ENCODE measurements around the gene KCNH1. TPM values are rescaled to one million over a fixed set of nuclear protein-coding genes. Genes with fewer than 3 reads are reported as not detected.
"Not testable (repeated sequence)": the region's sequence is repeated elsewhere in the genome, so short reads cannot be mapped to it uniquely, and the experiment has no call there.

KCNH1 gene
- total RNA-seq, 1 donor from 2014 or later: 2.5 TPM

DNA sequence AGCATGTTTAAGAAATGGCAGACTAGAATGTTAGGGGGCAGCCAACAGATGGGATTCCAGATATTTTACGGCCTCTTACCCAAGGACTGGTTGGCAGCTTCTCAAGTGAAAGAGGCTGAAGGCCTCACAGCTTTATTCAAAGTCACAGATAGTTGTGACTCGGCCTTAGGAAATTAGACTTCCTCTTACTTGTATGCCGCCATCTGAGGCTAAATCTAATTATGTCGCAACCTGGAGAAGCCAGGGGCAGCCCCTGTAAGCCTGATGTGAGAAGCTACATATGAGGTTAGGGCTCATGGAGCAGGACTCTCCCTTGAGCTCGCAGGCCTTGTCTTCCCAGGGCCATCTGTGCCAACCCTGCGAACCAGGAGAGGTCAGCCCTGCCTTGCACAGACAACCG, 452.8 kb downstream of the KCNH1 start:
- peak; percentile 30 for DNase-seq

DNA sequence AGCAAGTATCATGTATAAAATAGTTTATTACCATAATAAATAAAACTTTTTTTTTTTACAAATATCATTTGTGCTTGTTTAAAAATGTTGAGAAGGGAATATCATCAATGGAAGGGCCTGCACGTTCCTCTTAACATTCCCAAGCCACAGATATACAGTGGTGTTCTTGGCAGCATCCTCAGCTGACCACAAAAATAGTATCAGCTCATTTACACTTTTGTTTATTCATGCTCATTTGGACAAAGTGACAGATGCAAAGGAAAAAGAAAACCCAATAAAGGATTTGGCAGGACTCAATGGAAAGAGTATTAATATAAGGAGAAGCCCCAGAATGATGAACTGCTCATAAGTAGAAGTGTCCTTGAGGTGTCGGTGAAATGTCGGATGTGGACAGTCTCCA, 455.6 kb downstream of the KCNH1 start:
- DNase-seq: no peak

DNA sequence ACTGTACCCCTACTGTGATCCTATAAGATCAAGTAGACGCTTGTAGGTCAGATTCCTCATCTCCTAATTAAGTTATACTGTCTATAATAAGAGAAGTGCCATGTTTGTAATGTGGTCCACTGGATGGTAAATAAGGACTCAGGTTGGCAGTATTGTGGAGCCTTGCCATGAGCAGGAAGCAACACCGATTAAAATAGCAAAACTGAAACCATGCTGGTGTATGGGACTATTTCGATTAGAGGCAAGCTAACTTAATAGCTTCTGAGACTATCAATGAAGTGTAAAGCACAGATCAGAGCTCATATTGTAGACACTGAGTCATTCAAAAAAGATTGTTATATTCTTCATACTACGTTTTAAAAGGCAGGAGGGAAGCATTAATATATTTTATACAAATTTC, 456.4 kb downstream of the KCNH1 start:
- no peak for DNase-seq

DNA sequence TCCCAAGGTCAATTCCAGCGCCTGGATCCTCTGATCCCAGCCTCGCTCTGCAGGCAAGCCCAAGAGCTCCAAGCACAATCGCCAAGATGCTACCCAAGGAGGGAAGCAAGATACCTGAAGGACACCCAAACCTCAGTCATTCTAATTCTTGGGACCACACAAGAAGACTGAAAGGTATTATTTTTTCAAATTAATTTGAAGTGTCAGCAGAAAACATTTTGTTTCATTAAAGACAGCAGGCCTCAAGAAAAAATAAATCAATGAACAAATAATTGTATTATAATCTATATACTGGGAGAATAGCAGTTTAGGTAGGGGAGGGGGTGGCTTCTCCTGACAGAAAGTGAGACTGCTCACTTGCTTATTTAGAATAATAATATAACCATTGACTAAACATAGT, 457.4 kb downstream of the KCNH1 start:
- no peak for DNase-seq

DNA sequence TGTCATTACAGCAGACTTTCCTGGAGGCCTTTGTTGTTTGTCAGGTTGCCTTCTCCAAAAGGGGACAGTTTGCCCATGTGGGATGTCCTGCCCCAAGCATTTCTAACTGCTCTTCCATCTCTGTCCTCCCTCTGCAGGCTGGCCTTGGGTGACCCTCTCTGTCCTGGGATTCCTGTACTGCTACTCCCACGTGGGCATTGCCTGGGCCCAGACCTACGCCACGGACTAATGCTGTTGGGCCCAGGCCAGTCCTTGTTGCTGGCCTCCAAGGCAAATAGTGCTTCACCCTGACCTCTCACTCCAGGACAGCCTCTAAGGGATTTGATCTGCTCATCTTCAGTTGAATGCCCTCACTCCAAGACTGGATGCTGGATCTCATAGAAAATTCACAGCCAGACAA, 459.8 kb downstream of the KCNH1 start:
- DNase-seq: no peak

DNA sequence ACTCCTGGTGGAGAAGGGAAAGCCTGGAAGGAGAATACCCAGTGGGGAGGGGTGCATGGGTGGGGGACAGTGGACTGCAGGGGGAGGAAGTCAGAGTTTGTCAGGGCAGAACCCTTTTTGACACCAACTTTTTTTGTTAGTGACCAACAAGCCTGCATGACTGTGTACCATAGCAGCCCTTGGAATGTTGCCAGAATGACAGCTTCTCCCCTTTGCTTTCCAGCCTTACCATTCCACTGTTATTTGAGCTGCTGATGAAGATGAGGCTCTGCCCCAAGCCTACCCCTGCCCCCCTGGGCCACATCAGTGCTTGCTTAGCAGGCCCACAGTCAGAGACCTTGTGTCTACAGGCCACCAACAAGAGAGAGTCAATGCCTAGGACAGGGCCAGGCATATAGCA, 464.0 kb downstream of the KCNH1 start:
- peak; percentile 43 for DNase-seq

DNA sequence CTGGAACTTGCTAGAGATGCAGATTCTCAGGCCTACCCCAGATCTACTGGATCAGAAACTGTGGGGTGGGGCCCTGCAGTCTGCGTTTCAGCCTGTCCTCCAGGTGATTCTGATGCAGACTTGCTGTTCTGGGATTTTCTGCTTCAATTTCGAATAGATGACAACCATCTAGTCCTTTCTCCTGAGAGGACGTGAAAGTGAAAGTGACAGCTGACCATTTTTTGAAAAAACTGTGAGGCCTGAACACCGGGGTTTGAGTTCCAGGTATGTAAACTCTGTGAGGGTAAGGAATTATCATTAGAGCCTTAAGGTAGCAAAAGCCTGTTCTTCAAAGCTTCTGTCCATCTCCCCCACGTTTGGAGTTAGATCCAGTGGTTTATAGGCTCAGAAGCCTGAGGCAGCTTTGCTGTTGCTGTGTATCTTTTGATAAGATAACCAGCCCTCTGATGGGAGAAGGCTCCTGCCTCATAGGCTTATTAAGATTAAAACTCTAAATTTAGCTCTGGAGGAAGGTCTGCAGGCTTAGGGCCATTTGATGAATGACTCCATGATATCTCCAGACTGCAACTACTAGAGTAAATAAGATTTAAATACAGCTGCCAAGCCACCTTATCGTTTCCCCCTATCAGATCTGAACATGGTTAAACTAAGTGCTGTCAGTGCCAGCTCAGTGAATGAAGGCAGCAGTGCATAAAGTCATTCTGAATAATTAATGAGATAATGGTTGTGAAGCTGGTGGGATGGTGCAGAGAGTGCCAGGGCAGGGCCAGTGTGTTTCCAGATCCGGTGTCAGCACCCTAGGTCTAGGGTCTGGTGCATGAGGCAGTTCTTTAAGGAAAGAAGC, 470.0 kb downstream of the KCNH1 start:
- no peak for DNase-seq

DNA sequence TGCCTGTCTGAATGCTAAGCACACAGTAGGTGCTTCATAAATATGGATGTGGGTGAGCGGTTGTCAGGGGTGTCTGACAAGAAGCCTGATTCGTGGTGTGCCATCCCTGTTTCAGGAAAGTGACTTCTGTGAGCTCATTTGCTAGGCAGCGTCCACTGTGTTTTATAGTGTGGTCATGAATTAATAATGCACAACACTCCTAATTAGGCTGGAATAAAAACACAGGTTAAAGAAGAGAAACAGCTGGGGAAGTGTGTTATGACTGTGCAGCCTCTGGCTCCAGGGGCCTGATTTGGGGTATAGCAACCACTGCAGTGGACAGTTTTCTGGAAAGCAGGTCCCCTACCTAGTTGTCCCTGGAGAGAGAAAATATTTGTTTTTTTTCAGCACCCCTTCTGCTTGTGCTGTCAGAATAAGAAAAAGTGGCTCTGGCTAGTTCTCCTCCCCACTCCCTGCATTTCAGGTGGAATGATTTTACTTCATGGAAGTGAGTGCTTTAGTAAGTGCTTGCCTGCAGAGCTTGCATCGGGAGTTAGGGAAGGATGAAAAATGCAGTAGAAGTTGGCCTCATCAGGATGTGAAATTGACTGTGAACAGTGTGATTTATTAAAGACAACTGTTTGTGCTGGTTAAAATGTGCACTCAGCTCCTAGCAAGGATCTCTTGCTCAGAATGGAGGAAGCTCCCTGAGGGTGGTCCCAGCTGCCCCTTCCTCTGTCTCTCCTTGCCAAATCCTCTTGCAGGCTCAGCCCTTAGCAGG, 471.5 kb downstream of the KCNH1 start:
- no peak for DNase-seq

DNA sequence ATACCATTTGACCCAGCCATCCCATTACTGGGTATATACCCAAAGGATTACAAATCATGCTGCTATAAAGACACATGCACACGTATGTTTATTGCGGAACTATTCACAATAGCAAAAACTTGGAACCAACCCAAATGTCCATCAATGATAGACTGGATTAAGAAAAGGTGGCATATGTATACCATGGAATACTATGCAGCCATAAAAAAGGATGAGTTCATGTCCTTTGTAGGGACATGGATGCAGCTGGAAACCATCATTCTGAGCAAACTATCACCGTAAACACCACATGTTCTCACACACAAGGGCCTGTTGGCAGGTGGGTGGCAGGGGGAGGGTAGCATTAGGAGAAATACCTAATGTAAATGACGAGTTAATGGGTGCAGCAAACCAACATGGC, 472.4 kb downstream of the KCNH1 start:
- not testable (repeated sequence) for DNase-seq

DNA sequence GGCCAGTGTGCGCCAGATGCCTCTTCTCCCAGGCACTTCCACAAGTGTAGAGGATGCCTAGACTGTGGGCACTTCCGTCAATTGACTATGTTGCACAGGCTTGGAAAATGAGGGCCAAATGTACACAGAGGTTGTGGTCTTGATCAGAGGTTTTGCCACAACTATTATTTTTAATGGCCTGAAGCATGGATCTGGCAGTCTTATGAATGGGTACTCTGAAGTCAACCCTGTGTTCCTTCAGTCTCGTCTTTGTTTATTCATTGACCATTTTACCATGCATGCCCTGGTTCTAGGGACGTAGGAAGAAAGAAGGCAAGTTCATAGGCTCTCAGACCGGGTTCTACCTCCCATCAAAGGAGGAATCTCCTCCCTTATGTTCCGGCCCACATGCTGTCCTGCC, 476.1 kb downstream of the KCNH1 start:
- DNase-seq: no peak

DNA sequence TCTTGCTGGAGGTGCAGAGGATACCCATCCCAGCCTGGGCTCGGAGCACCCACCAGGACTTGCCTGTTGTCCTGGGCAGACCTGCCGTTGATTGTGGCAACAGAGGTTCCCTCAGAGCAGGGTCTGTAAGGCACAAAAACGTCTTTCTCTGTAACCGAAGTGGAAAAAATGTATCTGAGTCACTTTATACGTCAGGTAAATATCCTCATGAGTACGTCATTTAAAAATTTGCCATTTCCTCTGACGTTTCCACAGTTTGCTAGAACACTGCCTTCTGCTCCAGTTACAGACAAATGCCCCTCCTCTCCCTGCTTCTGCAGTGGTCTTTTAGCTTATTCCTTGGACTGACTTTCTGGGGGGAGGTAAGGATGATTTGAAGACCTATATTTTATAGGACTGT, 478.4 kb downstream of the KCNH1 start:
- DNase-seq: no peak

DNA sequence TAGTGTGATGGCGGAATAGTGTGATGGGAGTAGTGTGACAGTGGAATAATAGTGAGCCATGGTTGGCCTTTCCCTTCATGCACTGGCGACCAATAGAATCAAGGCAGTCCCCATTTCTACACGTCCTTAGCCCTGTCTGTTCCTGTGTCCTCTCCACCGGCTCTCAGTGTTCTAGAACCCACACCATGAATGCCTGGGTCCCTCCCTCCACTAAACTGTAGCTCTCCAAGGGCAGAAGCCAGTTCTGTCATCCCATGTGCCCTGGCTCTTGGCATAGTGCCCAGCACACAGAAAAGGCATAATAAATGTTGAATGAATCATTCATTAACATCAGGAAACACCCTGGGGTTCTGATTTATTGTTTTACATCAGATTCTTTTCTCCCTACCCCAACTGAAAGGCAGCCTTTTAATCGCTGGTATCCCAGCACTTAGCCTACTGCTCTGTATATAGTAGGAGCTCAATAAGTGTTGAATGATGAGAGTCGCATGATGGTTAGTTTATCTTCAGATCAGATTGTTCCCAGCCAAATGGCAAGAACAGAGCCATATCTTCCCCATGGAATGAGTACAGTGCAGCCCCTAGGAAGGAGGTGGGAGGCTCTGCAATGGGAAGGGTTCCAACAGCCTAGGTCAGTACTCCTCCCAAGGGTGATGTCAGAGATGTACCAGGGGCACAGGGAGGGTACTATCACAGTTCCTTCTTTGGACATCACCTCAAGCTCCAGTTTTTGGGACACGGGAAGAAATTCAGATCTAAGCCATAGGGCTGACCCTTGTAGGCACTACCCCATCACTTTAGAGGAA, 479.6 kb downstream of the KCNH1 start:
- no peak for DNase-seq

DNA sequence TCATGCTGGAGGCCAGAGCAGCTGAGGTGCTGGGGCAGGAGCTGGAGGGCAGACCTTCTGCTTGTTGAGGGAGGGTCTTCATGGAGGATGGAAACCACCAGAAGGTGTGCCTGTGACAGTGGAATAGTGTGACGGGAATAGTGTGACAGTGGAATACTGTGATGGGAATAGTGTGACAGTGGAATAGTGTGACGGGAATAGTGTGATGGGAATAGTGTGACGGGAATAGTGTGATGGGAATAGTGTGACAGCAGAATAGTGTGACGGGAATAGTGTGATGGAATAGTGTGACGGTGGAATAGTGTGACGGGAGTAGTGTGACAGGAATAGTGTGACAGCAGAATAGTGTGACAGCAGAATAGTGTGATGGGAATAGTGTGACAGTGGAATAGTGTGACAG, 480.2 kb downstream of the KCNH1 start:
- no peak for DNase-seq

DNA sequence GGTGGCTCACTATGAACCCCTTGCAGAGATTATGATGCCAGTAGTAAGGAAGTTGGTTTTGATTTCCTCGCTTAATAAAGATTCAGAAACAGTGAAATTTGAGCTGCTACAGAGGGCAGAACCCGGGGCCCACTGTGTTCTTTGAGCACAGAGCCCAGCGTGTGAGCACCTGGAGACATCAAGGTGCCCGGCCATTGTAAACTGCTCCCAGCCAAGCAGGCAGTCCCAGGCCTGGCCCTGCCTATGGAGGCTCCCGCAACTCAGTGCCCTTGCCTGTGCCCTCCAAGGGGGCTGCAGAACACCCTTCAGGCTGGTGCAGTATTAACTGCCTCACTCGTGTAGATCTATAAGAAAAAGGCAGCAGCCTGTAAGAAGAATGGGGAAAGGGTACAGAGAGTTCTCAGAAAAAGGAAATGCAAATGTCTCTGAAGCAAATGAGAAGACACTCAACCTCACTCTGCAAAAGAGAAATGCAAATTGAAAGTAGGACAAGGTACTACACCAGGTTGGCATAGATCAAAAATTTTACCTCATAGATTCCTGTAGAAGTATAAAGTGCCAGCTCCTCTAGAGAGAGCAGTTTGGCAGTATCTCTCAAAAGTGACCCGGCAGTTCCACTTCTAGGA, 481.5 kb downstream of the KCNH1 start:
- no peak for DNase-seq

DNA sequence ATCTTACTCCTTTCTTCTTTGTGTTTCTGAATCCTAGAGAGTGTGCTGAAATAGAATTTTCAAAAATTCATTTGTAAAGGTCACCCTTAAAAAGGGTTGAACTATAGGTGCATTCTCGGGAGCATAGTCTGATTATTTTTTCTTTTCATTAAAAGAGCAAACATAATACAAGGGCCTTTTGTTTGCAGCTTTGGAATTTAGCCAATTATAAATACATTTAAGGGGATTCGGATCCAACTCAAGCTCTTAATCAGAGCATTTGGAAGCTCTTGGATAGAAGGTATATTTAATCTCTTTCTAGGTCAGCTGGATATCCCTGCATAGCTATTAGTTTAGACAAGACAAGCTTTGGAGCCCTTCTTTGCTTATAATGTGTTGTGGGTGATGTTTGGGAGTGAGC, 483.5 kb downstream of the KCNH1 start:
- no peak for DNase-seq

DNA sequence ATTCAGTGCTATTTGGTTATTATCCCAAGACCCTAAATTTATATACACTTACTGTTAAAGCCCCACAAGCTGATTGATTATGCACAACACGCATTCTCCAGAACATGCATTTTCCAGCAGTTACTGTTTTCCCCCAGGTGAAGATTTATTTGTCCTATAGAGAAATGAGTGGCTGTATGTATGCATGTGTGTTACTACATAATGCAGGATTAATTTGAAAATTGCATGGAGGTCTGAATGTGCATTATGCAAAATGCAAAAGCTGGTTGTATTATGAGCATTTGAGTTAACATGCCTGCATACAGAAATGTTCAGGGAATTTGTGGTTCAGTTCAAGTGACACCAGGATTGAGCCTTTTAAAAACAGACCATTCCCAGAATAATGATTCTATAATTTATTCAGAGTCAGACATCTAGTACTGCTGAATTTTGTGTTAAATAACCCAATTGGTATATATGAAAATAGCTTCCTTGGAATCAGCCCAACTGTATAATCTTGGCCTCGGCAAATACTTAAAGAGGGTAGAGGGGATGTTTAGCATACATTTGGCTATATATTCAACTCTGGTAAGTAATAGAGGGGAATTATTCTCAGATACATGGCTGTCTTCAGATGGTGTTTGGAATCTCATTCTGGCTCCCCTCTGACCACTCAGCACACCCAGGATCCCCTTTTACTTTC, 485.2 kb downstream of the KCNH1 start:
- no peak for DNase-seq

DNA sequence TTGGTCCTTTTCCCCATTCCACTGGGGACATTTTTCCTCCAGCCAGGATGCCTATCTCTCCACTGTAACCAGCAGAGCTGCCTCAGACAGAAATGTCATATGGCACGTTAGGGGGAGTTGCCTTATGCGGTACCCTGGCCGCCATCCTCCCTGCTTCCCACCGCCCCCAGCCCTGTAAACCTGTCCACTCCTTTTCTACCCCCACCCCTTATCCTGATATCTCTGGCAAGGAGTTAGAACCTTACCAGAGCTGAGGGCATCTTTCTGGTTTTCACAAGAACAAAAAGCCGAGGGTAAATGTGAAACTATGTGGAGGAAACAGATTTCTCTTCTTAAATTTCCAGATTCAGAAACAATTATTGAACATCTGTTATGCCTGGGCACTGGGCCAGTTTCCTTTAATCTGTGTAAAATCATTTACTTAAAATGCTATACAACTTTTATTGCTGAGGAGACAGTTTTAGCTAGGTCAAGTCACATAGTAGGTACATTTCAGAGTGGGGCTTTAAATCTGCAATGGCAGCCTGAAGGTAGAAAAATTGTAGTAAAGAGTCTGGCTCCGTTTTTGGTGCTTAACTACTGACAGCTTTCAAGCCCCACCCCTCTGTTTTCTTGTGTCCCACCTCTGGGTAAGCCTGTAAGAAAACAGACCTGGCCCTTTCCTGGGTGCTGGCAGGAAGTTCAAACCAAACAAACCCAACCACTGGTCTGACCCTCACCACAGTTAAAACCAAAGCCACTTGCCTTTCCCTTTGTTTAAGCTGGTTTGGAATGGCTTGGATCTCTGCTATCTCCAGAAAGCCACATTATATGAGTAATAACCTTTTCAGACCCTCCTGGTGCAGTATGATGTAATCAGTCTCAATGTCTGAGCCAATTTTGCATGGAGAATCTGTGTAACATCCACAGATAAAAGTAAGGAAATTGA, 486.3 kb downstream of the KCNH1 start:
- DNase-seq: peak; percentile 59

DNA sequence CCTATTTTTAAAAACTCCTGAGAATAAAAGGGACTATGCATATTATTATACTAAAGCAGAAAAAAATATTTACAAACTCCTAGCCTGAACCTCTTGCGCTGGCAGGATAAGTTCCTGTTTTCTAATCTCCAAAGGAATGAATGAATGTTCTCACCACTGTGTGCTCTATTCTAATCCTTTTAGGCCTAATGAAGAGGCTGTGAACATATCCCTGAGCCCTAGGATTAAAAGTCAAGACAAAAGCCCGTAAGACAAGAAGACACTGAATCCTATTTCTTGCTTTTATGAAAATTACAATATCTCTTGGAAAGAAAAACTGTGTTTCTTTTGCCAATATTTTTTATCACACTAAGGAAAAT, 487.7 kb downstream of the KCNH1 start:
- DNase-seq: peak; percentile 28

DNA sequence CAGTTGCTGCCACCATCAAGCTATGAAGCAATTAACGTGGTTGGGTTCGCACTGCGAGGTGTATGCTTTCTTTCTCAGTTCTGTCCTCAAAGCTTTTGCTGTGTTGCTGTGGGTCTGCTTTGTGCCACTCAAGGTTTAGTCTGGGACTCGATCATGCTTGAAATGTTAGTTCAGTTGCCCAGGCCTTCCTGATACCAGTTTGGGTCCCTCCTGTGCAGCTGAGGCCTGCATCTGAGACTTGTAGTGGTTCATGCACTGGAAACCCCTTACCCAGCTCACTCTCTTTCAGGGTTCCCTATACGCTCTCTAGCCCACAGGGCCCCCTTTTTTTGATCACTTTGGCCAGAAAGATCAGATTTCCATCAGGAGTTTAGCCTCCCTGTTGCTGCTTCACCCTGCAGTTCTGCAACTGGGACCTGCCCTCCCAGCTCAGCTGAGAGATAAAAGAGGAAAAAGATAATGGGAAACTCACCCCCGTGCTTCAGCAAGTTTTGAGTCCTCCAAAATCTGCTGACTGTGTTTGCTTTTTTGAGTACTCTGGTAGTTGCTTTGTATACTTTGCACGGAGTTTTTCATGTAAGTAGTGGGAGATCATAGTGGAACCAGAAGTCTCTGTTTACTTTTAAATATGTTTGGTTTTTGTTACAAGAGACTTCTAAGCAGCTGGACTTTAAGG, 488.2 kb downstream of the KCNH1 start:
- peak; percentile 21 for DNase-seq

DNA sequence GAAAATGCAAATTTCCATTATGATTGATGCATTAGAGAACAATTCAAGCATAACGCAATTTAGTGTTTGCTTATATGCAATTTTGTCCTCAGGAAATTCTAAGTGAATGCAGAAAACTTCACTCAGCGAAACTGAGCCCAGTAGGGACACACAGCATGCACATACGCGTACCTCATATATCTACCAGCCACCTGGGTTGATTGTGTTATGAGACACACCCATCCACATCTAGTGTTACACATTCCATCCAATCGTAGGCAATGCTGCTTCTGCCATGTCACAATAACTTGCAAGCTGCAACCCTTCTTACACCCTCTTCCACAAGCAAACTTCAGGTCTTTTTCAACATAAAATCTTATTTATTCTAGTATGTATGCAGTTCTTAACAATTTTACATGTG, 492.4 kb downstream of the KCNH1 start:
- DNase-seq: no peak
